SK-N-SH (cell line): Measurements from ENCODE around the gene GABRR2. TPM values are rescaled to one million over a fixed set of nuclear protein-coding genes. Genes with fewer than 3 reads are reported as not detected.
A peak's percentile ranks its signal among the peaks of the same experiment; 100 is the strongest.
"Not testable (repeated sequence)": the region's sequence is repeated elsewhere in the genome, so short reads cannot be mapped to it uniquely, and the experiment has no call there.

ENCODE experiments used
- CTCF ChIA-PET: fragments of 300-600, 350-600 bp; formaldehyde crosslinking; extraction: SDS; loops from one replicate; lab custom pipeline; 2021; lab: Yijun Ruan, JAX
- POLR2A ChIA-PET: fragments of 350-600 bp; sonication (Branson Sonifier 250); formaldehyde crosslinking; extraction: SDS; loops from one replicate; lab custom pipeline; 2020; ENCODE audit warnings: antibody characterized with exemption, inconsistent platforms; lab: Yijun Ruan, JAX
- DNase-seq: peaks from one replicate; pipeline ENCODE4 v3.0.0; 2012
- H2AFZ ChIP-seq: fragments of 200-600 bp; sonication (generic); 2 replicates; pipeline ENCODE4 v1.8.1; 2016; ENCODE audit warnings: antibody characterized with exemption, mild to moderate bottlenecking, low read depth
- H3F3A ChIP-seq: fragments of 200-600 bp; sonication (generic); replicated peaks from 2 replicates; pipeline ENCODE3; 2016; ENCODE audit warnings: antibody characterized with exemption, mild to moderate bottlenecking; ENCODE audit not compliant: insufficient read depth
- H3K27ac ChIP-seq, 2 experiments: fragments of 200-500 bp in 1 of 2; fragments of 200-600 bp in 1 of 2; sonication (Bioruptor generic) in 1 of 2; sonication (generic), shearing (Covaris generic) in 1 of 2; 2 replicates each; pipeline versions ENCODE4 v1.5.1 to v1.6.1; 2014 to 2016; ENCODE audit warnings: low read depth in 2 of 2, inconsistent platforms in 1 of 2, low read length in 1 of 2, mild to moderate bottlenecking in 1 of 2, mixed read lengths in 1 of 2
- H3K27me3 ChIP-seq: fragments of 200-600 bp; sonication (generic), shearing (Covaris generic); 2 replicates; pipeline ENCODE4 v1.6.1; 2016; ENCODE audit warnings: mixed run types; ENCODE audit not compliant: insufficient read depth
- H3K36me3 ChIP-seq, 2 experiments: fragments of 200-500 bp in 1 of 2; fragments of 200-600 bp in 1 of 2; sonication (Bioruptor generic) in 1 of 2; sonication (generic) in 1 of 2; replicated peaks in 1 of 2; 2 replicates each; pipeline versions ENCODE3 to v1.5.1; 2014 to 2016; ENCODE audit warnings: low read length in 1 of 2, mild to moderate bottlenecking in 1 of 2; ENCODE audit not compliant: insufficient read depth in 2 of 2, control insufficient read depth in 1 of 2
- H3K4me1 ChIP-seq, 2 experiments: fragments of 200-500 bp in 1 of 2; fragments of 200-600 bp in 1 of 2; sonication (Bioruptor generic) in 1 of 2; sonication (generic), shearing (Covaris generic) in 1 of 2; 2 replicates each; pipeline versions ENCODE4 v1.5.1 to v1.6.1; 2014 to 2016; ENCODE audit warnings: low read depth in 1 of 2, low read length in 1 of 2, mixed run types in 1 of 2; ENCODE audit not compliant: insufficient read depth in 2 of 2, control insufficient read depth in 1 of 2
- H3K4me2 ChIP-seq: fragments of 200-600 bp; sonication (generic), shearing (Covaris generic); 2 replicates; pipeline ENCODE4 v1.6.1; 2017; ENCODE audit warnings: mixed run types
- H3K4me3 ChIP-seq, 2 experiments: fragments of 200-500 bp in 1 of 2; fragments of 200-600 bp in 1 of 2; sonication (Bioruptor generic) in 1 of 2; sonication (generic), shearing (Covaris generic) in 1 of 2; 2 replicates each; pipeline versions ENCODE4 v1.5.1 to v1.8.1; 2014 to 2016; ENCODE audit warnings: low read depth in 2 of 2, inconsistent platforms in 1 of 2, low read length in 1 of 2, mild to moderate bottlenecking in 1 of 2, mixed read lengths in 1 of 2, moderate library complexity in 1 of 2
- H3K79me2 ChIP-seq: fragments of 200-600 bp; sonication (generic); 2 replicates; pipeline ENCODE4 v1.8.1; 2017; ENCODE audit warnings: mild to moderate bottlenecking; ENCODE audit not compliant: insufficient read depth
- H3K9ac ChIP-seq: fragments of 200-600 bp; sonication (generic); 2 replicates; pipeline ENCODE4 v1.6.1; 2017; ENCODE audit warnings: mixed run types
- H3K9me2 ChIP-seq: fragments of 200-600 bp; sonication (generic); 2 replicates; pipeline ENCODE4 v1.6.1; 2017; ENCODE audit warnings: mixed run types
- H3K9me3 ChIP-seq: fragments of 200-600 bp; sonication (generic); 2 replicates; pipeline ENCODE4 v1.6.1; 2017; ENCODE audit warnings: mixed run types, mild to moderate bottlenecking, moderate library complexity
- H4K20me1 ChIP-seq: fragments of 200-600 bp; sonication (generic); 2 replicates; pipeline ENCODE4 v1.6.1; 2017; ENCODE audit warnings: mild to moderate bottlenecking, mixed run types; ENCODE audit not compliant: insufficient read depth
- CHD2 ChIP-seq: fragments of 150-350 bp; IDR thresholded peaks from 2 replicates; pipeline ENCODE4 v1.6.1; 2018; ENCODE audit warnings: low read length; ENCODE audit not compliant: partially characterized antibody
- CTCF ChIP-seq: fragments of 200-600 bp; sonication (generic); IDR thresholded peaks from 2 replicates; pipeline ENCODE4 v1.6.1; 2017; ENCODE audit warnings: antibody characterized with exemption, mild to moderate bottlenecking, moderate library complexity
- EP300 ChIP-seq, 2 experiments: IDR thresholded peaks; 2 replicates each; pipeline versions ENCODE4 v1.4.0 to v1.6.1; 2012; ENCODE audit warnings: borderline replicate concordance in 1 of 2, low read depth in 1 of 2, low read length in 1 of 2
- FOSL2 ChIP-seq: IDR thresholded peaks from 2 replicates; pipeline ENCODE4 v1.4.0; 2012; ENCODE audit warnings: low read depth, mild to moderate bottlenecking, moderate library complexity, borderline replicate concordance
- MEF2A ChIP-seq: IDR thresholded peaks from 2 replicates; pipeline ENCODE4 v1.4.0; 2012; ENCODE audit warnings: low read depth, borderline replicate concordance
- MXI1 ChIP-seq: IDR thresholded peaks from 2 replicates; pipeline ENCODE4 v1.6.1; 2012; ENCODE audit warnings: mild to moderate bottlenecking, low read depth, low read length, improper control_type of control experiment
- PBX3 ChIP-seq: IDR thresholded peaks from 2 replicates; pipeline ENCODE4; 2012
- SIN3A ChIP-seq: IDR thresholded peaks from 2 replicates; pipeline ENCODE4 v1.6.1; 2012; ENCODE audit warnings: low read depth, mild to moderate bottlenecking, low read length, moderate library complexity, borderline replicate concordance
- TCF12 ChIP-seq: IDR thresholded peaks from 2 replicates; pipeline ENCODE4 v1.4.0; 2012
- TEAD4 ChIP-seq: IDR thresholded peaks from 2 replicates; pipeline ENCODE4 v1.4.0; 2012; ENCODE audit warnings: mild to moderate bottlenecking, borderline replicate concordance; ENCODE audit not compliant: insufficient read depth
- ZBTB33 ChIP-seq: IDR thresholded peaks from 2 replicates; pipeline ENCODE4 v1.4.0; 2012; ENCODE audit warnings: low read depth, borderline replicate concordance
- WGBS: methylation state at CpG from one replicate; pipeline ENCODE4 v1.1.6; 2017; ENCODE audit warnings: low lambda C conversion rate; 5-methylcytosine and 5-hydroxymethylcytosine counted together
- polyA plus RNA-seq, 3 experiments: library from polyadenylated mRNA; depleted of rRNA; stranded (reverse); fragments of >200 nt; gene quantifications; 2 replicates each; pipeline ENCODE4 v1.2.3, GENCODE V29; 2012

Gene GABRR2
- polyA plus RNA-seq, 1 of the 3 experiments (the other 2 are of a cell fraction), result 0.18 TPM

- TF ChIP-seq FOSL2, result peak; percentile 91
- no peak for TF ChIP-seq CTCF
- TF ChIP-seq ZBTB33, result peak; percentile 60; the same call in 1 of the 2 replicates
- peak; percentile 99 for TF ChIP-seq TCF12
- peak; percentile 93 for TF ChIP-seq TEAD4
- no peak for TF ChIP-seq MXI1
- TF ChIP-seq MEF2A, result peak; percentile 93
- peak; percentile 56 to 90 for TF ChIP-seq EP300 (IDR thresholded peaks at IDR 0.05; ENCODE audit: borderline replicate concordance in 1 of 2, low read depth in 1 of 2, low read length in 1 of 2)
- peak; percentile 92 for TF ChIP-seq PBX3
- TF ChIP-seq SIN3A, result peak; percentile 86; the same call in 1 of the 2 replicates
Measured at GRCh38 chr6:89297695-89298351, 17.3 kb downstream of the GABRR2 start (continued).

GRCh38 chr6:89295981-89296380 lies 19.1 kb downstream of the GABRR2 start:
- no peak overlapping the region for H3K27ac ChIP-seq
- H3K9me3 ChIP-seq, result no peaks in the 10 kb centered on the region
- peaks cover 8% of the 10 kb centered on the region; the same call in 1 of the 2 replicates for H4K20me1 ChIP-seq
- TF ChIP-seq TCF12 (no peak), CHD2 (no peak)
- no peak overlapping the region for H2AFZ ChIP-seq
- CTCF ChIA-PET, result no interaction called here
- H3K27me3 ChIP-seq, result no peaks in the 10 kb centered on the region
- no peak overlapping the region for H3K4me3 ChIP-seq
- peaks cover 8 to 18% of the 10 kb centered on the region in 2 experiments; a peak in 2 of 4 replicates for H3K4me1 ChIP-seq
- H3K36me3 ChIP-seq, result no peaks in the 10 kb centered on the region
- H3K9ac ChIP-seq, result no peak overlapping the region
- H3F3A ChIP-seq, result peaks cover 6% of the 10 kb centered on the region
- 100% methylated on average over 2 of the region's 2 CpGs for WGBS
- no peaks in the 10 kb centered on the region for H3K9me2 ChIP-seq
- no peak overlapping the region for H3K4me2 ChIP-seq
- DNase-seq, result no peak
- POLR2A ChIA-PET, result no interaction called here
- no peaks in the 10 kb centered on the region for H3K79me2 ChIP-seq

GRCh38 chr6:89295116-89295515 lies 20.0 kb downstream of the GABRR2 start:
- H4K20me1 ChIP-seq, H3K4me3 ChIP-seq, H2AFZ ChIP-seq, POLR2A ChIA-PET, H3K27me3 ChIP-seq, H3K9ac ChIP-seq, H3K36me3 ChIP-seq, H3K4me2 ChIP-seq, H3K9me3 ChIP-seq, H3F3A ChIP-seq, H3K27ac ChIP-seq, DNase-seq, H3K9me2 ChIP-seq, CTCF ChIA-PET, H3K79me2 ChIP-seq: not testable (repeated sequence)
- 44% methylated on average over 1 of the region's 1 CpG for WGBS
- peaks cover 8 to 18% of the 10 kb centered on the region in 2 experiments; a peak in 2 of 4 replicates for H3K4me1 ChIP-seq
